Neuronal stem cell (in vitro differentiated cells): ENCODE data around the gene HPS5.

Source experiments
- DNase-seq: peaks from one replicate; pipeline ENCODE4 v3.0.0-alpha.2; 2013; ENCODE audit warnings: low spot score
- H2AFZ ChIP-seq: one replicate; pipeline ENCODE4 v1.6.1; 2013; ENCODE audit warnings: mild to moderate bottlenecking, low read length, inconsistent platforms
- H2AK5ac ChIP-seq: 2 replicates; pipeline ENCODE4 v1.6.1; 2013; ENCODE audit warnings: low read depth, mild to moderate bottlenecking, inconsistent platforms, low read length, moderate library complexity, mixed read lengths
- H2BK120ac ChIP-seq: 2 replicates; pipeline ENCODE4 v1.6.1; 2013; ENCODE audit warnings: low read depth, mild to moderate bottlenecking, inconsistent platforms, low read length, moderate library complexity, mixed read lengths
- H2BK12ac ChIP-seq: one replicate; pipeline ENCODE4 v1.6.1; 2013; ENCODE audit warnings: low read length, inconsistent platforms
- H2BK15ac ChIP-seq: 2 replicates; pipeline ENCODE4 v1.6.1; 2013; ENCODE audit warnings: mild to moderate bottlenecking, low read length, inconsistent platforms, mixed read lengths
- H2BK5ac ChIP-seq: one replicate; pipeline ENCODE4 v1.6.1; 2013; ENCODE audit warnings: inconsistent platforms, mild to moderate bottlenecking, low read length, moderate library complexity
- H3K14ac ChIP-seq: one replicate; pipeline ENCODE4 v1.6.1; 2013; ENCODE audit warnings: low read length, inconsistent platforms
- H3K18ac ChIP-seq: 2 replicates; pipeline ENCODE4 v1.6.1; 2013; ENCODE audit warnings: low read length, inconsistent platforms
- H3K23ac ChIP-seq: 2 replicates; pipeline ENCODE4 v1.6.1; 2013; ENCODE audit warnings: low read depth, mild to moderate bottlenecking, mixed read lengths, low read length, inconsistent platforms; ENCODE audit not compliant: poor library complexity
- H3K27ac ChIP-seq: replicated peaks from 3 replicates; pipeline ENCODE4 v1.5.1; 2013; ENCODE audit warnings: low read length, inconsistent platforms
- H3K27me3 ChIP-seq, 3 experiments: 2 replicates each; pipeline ENCODE4 v1.6.1; 2013; ENCODE audit warnings: low read length in 3 of 3, mild to moderate bottlenecking in 2 of 3, inconsistent platforms in 1 of 3, low read depth in 1 of 3, mixed read lengths in 1 of 3, moderate library complexity in 1 of 3; ENCODE audit not compliant: control insufficient read depth in 3 of 3, insufficient read depth in 3 of 3
- H3K36me3 ChIP-seq, 2 donors: replicated peaks in 1 of 2; 2 replicates each; pipeline ENCODE4 v1.6.1; 2013; ENCODE audit warnings: low read length in 2 of 2; ENCODE audit not compliant: control insufficient read depth in 2 of 2, insufficient read depth in 2 of 2
- H3K4ac ChIP-seq: 2 replicates; pipeline ENCODE4 v1.6.1; 2013; ENCODE audit warnings: inconsistent platforms, mild to moderate bottlenecking, low read length, moderate library complexity
- H3K4me1 ChIP-seq, 2 donors: 1 replicate in 1 of 2; 2 replicates in 1 of 2; pipeline ENCODE4 v1.6.1; 2013; ENCODE audit warnings: low read length in 2 of 2, low read depth in 1 of 2; ENCODE audit not compliant: control insufficient read depth in 2 of 2, insufficient read depth in 1 of 2
- H3K4me2 ChIP-seq: one replicate; pipeline ENCODE4 v1.6.1; 2013; ENCODE audit warnings: mild to moderate bottlenecking, low read length, inconsistent platforms; ENCODE audit not compliant: insufficient read depth, poor library complexity, severe bottlenecking
- H3K4me3 ChIP-seq, 2 donors: 2 replicates each; pipeline ENCODE4 v1.5.1; 2013; ENCODE audit warnings: low read length in 2 of 2, mild to moderate bottlenecking in 2 of 2, inconsistent platforms in 1 of 2, moderate library complexity in 1 of 2
- H3K79me1 ChIP-seq: one replicate; pipeline ENCODE4 v1.6.1; 2013; ENCODE audit warnings: low read depth, mild to moderate bottlenecking, inconsistent platforms, low read length, moderate library complexity
- H3K9ac ChIP-seq: one replicate; pipeline ENCODE4 v1.6.1; 2013; ENCODE audit warnings: mild to moderate bottlenecking, low read depth, low read length, inconsistent platforms; ENCODE audit not compliant: poor library complexity
- H3K9me3 ChIP-seq, 2 donors: replicated peaks in 1 of 2; 2 replicates each; pipeline versions ENCODE3 to v1.6.1; 2013; ENCODE audit warnings: low read length in 2 of 2, mild to moderate bottlenecking in 2 of 2, inconsistent platforms in 1 of 2, low read depth in 1 of 2, mixed read lengths in 1 of 2, moderate library complexity in 1 of 2; ENCODE audit not compliant: control insufficient read depth in 2 of 2, insufficient read depth in 1 of 2
- H4K8ac ChIP-seq: one replicate; pipeline ENCODE4 v1.6.1; 2013; ENCODE audit warnings: low read depth, mild to moderate bottlenecking, inconsistent platforms, low read length, moderate library complexity
- H4K91ac ChIP-seq: one replicate; pipeline ENCODE4 v1.6.1; 2013; ENCODE audit warnings: low read length, low read depth, mild to moderate bottlenecking, inconsistent platforms; ENCODE audit not compliant: poor library complexity
- whole genome bisulfite sequencing, 2 donors: extraction: QIAGEN DNeasy Blood & Tissue Kit; methylation state at CpG; one replicate each; pipeline ENCODE4 v1.1.7; 2013; ENCODE audit warnings: missing lambda C conversion rate in 2 of 2, mixed read lengths in 1 of 2; ENCODE audit not compliant: insufficient read length in 2 of 2, insufficient replicate concordance in 1 of 2; ENCODE audit errors: extremely low coverage in 2 of 2; 5-methylcytosine and 5-hydroxymethylcytosine counted together

HPS5 gene

DNA sequence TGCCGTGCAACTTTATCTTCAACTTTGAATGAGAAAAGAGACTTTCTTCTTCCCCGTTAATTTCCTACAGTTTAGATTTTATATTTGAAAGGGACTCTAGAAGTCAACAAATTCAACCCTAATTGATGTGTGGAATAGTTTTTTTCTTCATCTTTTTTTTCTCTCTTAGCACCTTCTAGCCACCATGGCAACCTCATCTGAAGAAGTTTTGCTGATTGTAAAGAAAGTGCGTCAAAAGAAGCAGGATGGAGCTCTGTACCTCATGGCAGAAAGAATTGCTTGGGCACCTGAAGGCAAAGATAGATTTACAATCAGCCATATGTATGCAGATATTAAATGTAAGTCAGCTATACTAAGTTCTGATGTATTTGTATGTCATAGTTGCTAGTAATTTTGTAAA is 11.0 kb upstream of the HPS5 start:
- H3K4me3 ChIP-seq: no peak overlapping the region
- no peak overlapping the region for H3K23ac ChIP-seq

DNA sequence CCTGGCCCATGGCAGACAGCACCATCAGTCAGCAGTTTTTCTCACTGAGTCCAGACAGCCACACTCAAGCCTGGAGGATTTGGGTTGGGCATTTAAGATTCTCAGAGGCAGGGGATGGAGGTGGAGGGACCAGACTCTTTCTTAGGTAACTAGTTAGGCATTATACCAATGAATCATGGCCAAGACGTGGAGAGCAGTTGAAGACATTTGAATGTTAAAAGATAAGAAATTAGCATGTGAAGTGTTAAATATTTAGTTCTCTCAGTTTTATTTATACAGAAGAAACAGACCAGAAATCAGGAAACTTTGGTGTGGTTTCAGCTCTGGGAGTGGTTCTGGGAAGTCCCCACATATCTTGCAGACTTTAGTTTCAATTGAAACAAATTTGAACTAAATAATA is 10.4 kb upstream of the HPS5 start:
- no peak overlapping the region for H3K14ac ChIP-seq
- H3K27me3 ChIP-seq: no peaks in the 10 kb centered on the region
- H3K9me3 ChIP-seq: no peaks in the 10 kb centered on the region
- peaks cover 15 to 88% of the 10 kb centered on the region in 2 donors for H3K36me3 ChIP-seq
- H2BK120ac ChIP-seq: no peak overlapping the region
- H3K4me2 ChIP-seq: no peak overlapping the region
- no peak overlapping the region for H3K23ac ChIP-seq
- no CpG with 5 or more reads among the region's 1 CpG for WGBS, 2 donors
- H3K9ac ChIP-seq: no peak overlapping the region
- H2BK5ac ChIP-seq: no peak overlapping the region
- no peak overlapping the region for H3K27ac ChIP-seq
- no peak overlapping the region for H3K4ac ChIP-seq
- no peaks in the 10 kb centered on the region for H3K4me1 ChIP-seq
- DNase-seq: no peak
- H4K91ac ChIP-seq: no peak overlapping the region
- H4K8ac ChIP-seq: no peak overlapping the region
- no peak overlapping the region for H3K4me3 ChIP-seq
- H2AFZ ChIP-seq: no peak overlapping the region
- no peaks in the 10 kb centered on the region for H3K79me1 ChIP-seq
- H2BK15ac ChIP-seq: no peak overlapping the region
- H2BK12ac ChIP-seq: no peak overlapping the region
- H2AK5ac ChIP-seq: no peak overlapping the region
- no peak overlapping the region for H3K18ac ChIP-seq

More for the DNA sequence above, 11.0 kb upstream of the HPS5 start:
- WGBS, 2 donors: no CpG with 5 or more reads among the region's 3 CpGs
- no peak overlapping the region for H3K9ac ChIP-seq
- H2BK12ac ChIP-seq: no peak overlapping the region
- no peak for DNase-seq
- no peak overlapping the region for H4K91ac ChIP-seq
- no peaks in the 10 kb centered on the region for H3K9me3 ChIP-seq
- no peak overlapping the region for H4K8ac ChIP-seq
- no peaks in the 10 kb centered on the region for H3K79me1 ChIP-seq
- H2BK5ac ChIP-seq: no peak overlapping the region
- H3K4ac ChIP-seq: no peak overlapping the region
- H3K4me1 ChIP-seq: no peaks in the 10 kb centered on the region
- no peak overlapping the region for H3K14ac ChIP-seq
- H2AFZ ChIP-seq: no peak overlapping the region
- no peak overlapping the region for H3K4me2 ChIP-seq
- H2BK120ac ChIP-seq: no peak overlapping the region
- H3K36me3 ChIP-seq: peaks cover 13 to 88% of the 10 kb centered on the region in 2 donors
- no peak overlapping the region for H2BK15ac ChIP-seq
- H3K27me3 ChIP-seq: no peaks in the 10 kb centered on the region
- H3K27ac ChIP-seq: no peak overlapping the region
- no peak overlapping the region for H2AK5ac ChIP-seq
- H3K18ac ChIP-seq: no peak overlapping the region

DNA sequence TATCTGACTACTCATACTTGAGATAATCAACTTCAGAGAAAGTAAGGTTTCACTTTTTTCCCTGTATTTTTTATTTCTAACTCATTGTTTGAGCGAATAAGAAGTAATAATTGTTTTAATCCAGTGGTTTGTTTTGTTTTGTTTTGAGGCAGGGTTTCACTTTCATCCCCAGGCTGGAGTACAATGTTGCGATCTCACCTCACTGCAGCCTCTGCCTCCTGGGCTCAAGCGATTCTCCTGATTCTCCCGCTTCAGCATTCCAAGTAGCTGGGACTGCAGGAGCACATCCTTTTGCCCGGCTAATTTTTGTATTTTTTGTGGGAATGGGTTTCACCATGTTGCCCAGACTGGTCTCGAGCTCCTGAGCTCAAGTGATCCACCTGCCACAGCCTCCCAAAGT is 9.0 kb upstream of the HPS5 start:
- Histone ChIP-seq H4K91ac (no peak overlapping the region), H3K23ac (no peak overlapping the region), H2AFZ (no peak overlapping the region), H3K14ac (no peak overlapping the region), H2BK5ac (no peak overlapping the region), H3K18ac (no peak overlapping the region), H2BK120ac (no peak overlapping the region), H3K4me3 (no peak overlapping the region), H3K27me3 (no peaks in the 10 kb centered on the region), H3K79me1 (no peaks in the 10 kb centered on the region), H2BK12ac (no peak overlapping the region), H3K4me2 (no peak overlapping the region), H3K9ac (no peak overlapping the region), H4K8ac (no peak overlapping the region), H2BK15ac (no peak overlapping the region), H3K4me1 (no peaks in the 10 kb centered on the region), H3K4ac (no peak overlapping the region), H3K9me3 (no peaks in the 10 kb centered on the region), H2AK5ac (no peak overlapping the region), H3K36me3 (peaks cover 10 to 90% of the 10 kb centered on the region in 2 donors), H3K27ac (no peak overlapping the region)
- no CpG with 5 or more reads among the region's 6 CpGs for WGBS, 2 donors
- DNase-seq: no peak

DNA sequence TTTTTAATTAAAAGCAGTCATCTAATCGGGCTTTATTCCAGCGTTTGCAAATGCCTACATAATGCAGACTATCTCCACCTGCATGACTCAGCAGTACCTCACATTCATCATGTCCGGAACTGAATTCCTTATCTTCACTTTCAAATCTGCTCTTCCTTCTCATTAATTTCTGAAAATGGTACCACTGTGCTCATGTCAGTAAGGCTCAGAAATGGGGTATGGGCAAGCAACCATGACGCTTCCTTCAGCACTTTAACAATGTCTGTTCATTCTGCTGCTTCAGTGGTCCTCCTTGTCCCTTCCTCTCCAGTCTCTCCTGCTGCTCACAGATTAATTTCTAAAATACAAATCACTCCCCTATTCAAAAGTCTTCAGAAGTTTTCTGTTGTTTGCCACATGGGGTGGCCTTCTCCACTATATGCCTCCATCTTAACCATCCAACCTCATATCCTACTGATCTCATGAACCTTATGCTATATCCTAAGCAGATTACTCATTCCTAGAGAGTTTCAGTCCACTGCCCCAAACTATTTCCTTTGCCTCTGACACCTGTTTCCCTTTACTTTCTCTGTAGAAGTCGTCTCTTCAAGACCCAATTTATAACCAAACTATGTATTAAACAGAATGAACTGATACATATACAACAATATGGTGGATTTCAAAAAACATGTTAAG is 7.4 kb upstream of the HPS5 start:
- peaks cover 5 to 90% of the 10 kb centered on the region in 2 donors for H3K36me3 ChIP-seq
- no peak overlapping the region for H2AFZ ChIP-seq
- H3K9ac ChIP-seq: no peak overlapping the region
- H3K79me1 ChIP-seq: no peaks in the 10 kb centered on the region
- no peak overlapping the region for H2BK5ac ChIP-seq
- H4K91ac ChIP-seq: no peak overlapping the region
- H3K18ac ChIP-seq: no peak overlapping the region
- H3K4me2 ChIP-seq: no peak overlapping the region
- no peak overlapping the region for H3K14ac ChIP-seq
- H2AK5ac ChIP-seq: no peak overlapping the region
- H3K9me3 ChIP-seq: no peaks in the 10 kb centered on the region
- no peak overlapping the region for H2BK12ac ChIP-seq
- H3K27ac ChIP-seq: no peak overlapping the region
- DNase-seq: no peak
- no CpG with 5 or more reads among the region's 5 CpGs for WGBS, 2 donors
- no peak overlapping the region for H3K4me3 ChIP-seq
- H3K4me1 ChIP-seq: no peaks in the 10 kb centered on the region
- H3K27me3 ChIP-seq: no peaks in the 10 kb centered on the region
- no peak overlapping the region for H3K4ac ChIP-seq
- no peak overlapping the region for H2BK15ac ChIP-seq
- H4K8ac ChIP-seq: no peak overlapping the region
- no peak overlapping the region for H3K23ac ChIP-seq
- H2BK120ac ChIP-seq: no peak overlapping the region
